ENCODE data around the gene ANXA6.

Gene ANXA6

DNA sequence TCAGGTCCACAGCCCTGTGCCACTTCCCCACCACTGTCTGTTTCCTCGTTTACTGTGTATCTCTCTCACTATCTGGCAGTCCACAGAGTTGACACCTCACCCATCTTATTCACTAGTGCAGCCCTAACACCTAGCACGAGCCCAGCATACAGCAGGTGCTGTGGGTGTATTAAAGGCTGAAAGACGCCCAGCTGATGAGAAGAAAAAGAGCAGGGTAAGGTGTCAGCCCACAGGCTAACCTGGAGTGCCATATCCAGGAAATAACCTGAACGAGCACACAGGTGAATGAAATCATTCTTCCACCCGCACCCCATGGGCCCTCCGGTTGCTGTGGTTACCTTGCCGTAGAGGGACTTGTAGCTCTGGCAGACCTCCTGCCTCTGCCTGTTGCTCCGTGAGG, 18.6 kb downstream of the ANXA6 start:
- TF ChIP-seq, protein P1, sequence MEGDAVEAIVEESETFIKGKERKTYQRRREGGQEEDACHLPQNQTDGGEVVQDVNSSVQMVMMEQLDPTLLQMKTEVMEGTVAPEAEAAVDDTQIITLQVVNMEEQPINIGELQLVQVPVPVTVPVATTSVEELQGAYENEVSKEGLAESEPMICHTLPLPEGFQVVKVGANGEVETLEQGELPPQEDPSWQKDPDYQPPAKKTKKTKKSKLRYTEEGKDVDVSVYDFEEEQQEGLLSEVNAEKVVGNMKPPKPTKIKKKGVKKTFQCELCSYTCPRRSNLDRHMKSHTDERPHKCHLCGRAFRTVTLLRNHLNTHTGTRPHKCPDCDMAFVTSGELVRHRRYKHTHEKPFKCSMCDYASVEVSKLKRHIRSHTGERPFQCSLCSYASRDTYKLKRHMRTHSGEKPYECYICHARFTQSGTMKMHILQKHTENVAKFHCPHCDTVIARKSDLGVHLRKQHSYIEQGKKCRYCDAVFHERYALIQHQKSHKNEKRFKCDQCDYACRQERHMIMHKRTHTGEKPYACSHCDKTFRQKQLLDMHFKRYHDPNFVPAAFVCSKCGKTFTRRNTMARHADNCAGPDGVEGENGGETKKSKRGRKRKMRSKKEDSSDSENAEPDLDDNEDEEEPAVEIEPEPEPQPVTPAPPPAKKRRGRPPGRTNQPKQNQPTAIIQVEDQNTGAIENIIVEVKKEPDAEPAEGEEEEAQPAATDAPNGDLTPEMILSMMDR (conservative IDR thresholded peaks at IDR 0.05; ENCODE audit: low read depth, low read length): no peak
- no peak for DNase-seq (ENCODE audit: low read depth)
- no peak overlapping the region for H3K4me3 ChIP-seq (ENCODE audit: low read depth, low read length)

DNA sequence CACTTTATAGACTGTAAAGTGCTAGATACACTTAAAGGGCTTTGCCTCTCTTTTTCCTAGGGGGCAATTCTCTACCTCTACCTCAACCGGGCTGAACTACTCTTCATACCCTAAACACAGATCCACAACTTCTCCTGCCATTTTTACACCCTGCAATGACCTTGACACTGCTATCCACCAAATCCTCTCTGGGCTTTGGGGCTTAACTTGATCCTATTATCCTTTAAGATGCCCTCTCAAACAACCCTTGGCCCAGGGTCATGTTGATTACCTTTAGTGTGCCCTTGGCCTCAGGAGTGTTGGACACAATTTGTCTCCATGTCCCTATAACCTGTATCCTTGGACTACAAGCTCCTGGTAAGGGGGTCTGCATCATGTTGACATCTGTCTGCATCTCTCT, 19.5 kb downstream of the ANXA6 start:
- H3K4me3 ChIP-seq (ENCODE audit: low read depth, low read length): no peak overlapping the region
- no peak for DNase-seq (ENCODE audit: low read depth)
- TF ChIP-seq, protein P1 (conservative IDR thresholded peaks at IDR 0.05; ENCODE audit: low read depth, low read length): no peak

DNA sequence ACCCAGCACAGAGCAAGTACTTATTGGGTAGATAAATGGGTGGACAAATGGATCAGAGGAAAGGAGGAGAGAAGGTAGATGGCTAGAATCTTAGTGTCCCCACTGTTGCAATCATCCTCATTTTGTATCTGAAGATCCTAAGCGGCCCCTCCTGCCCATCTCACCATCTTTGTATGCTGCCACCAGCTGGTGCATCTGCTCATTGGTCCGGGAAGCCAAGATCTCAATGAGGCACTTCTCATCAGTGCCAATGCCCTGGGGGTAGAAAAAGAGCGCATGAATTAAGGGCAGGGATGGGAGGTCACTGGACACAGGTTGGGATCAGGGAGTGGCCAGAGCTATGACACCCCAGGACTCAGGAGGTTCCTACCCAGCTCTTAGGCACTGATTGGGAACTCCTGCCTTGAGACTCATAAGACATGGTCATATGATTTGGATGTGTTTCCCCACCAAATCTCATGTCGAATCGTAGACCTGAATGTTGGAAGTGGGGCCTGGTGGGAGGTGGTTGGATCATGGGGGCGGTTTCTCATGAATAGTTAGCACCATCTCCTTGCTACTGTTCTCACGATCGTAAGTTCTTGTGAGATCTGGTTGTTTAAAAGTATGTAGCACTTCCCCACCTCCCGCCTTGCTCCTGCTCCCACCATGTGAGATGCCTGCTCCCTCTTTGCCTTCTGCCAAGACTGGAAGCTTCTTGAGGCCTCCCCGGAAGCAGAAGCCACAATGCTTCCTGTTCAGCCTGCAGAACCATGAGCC, 20.3 kb downstream of the ANXA6 start:
- no peak overlapping the region for H3K4me3 ChIP-seq (ENCODE audit: low read depth, low read length)
- no peak for DNase-seq (ENCODE audit: low read depth)
- TF ChIP-seq, protein P1 (conservative IDR thresholded peaks at IDR 0.05; ENCODE audit: low read depth, low read length): peak; percentile 14

DNA sequence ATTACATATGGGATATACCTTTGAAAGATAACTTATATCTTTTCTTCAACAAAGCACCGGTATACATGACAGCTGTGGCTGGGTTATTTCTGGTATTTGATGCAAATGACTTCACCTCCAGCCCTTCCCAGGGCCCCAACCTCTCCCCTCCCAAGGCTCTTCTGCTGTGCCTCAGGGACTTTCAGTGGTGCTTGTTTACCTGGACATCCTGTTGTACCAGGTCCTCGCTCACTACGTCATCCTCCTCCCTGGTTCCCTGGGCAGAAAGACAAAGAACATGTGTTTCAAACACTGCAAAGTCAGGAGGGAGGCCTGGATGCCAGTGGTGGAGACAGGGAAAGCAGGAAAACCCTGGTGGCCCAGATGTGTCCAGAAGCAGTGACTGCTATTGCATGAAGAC, 23.4 kb downstream of the ANXA6 start:
- TF ChIP-seq, protein P1 (conservative IDR thresholded peaks at IDR 0.05; ENCODE audit: low read depth, low read length): no peak
- no peak overlapping the region for H3K4me3 ChIP-seq (ENCODE audit: low read depth, low read length)
- no peak for DNase-seq (ENCODE audit: low read depth)

DNA sequence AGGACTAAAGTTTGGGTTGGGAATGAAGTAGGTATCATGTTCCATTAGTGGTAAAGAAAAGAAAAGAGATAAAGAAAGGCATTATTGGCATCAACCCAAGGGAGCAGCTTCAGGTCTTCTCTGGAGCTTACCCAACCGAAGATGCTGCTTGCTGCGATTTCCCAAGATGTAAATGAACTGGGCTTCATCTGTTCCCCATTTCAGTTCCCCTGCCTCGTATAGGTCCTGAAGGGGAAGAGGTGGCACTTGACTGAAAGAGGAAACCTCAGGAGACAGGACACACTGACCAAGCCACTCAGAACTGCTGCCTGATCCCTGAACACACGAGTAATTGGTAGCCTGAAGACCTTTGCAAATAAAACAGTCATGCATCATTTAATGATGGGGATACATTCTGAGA, 24.6 kb downstream of the ANXA6 start:
- TF ChIP-seq, protein P1 (conservative IDR thresholded peaks at IDR 0.05; ENCODE audit: low read depth, low read length): no peak
- H3K4me3 ChIP-seq (ENCODE audit: low read depth, low read length): no peak overlapping the region
- DNase-seq (ENCODE audit: low read depth): no peak

DNA sequence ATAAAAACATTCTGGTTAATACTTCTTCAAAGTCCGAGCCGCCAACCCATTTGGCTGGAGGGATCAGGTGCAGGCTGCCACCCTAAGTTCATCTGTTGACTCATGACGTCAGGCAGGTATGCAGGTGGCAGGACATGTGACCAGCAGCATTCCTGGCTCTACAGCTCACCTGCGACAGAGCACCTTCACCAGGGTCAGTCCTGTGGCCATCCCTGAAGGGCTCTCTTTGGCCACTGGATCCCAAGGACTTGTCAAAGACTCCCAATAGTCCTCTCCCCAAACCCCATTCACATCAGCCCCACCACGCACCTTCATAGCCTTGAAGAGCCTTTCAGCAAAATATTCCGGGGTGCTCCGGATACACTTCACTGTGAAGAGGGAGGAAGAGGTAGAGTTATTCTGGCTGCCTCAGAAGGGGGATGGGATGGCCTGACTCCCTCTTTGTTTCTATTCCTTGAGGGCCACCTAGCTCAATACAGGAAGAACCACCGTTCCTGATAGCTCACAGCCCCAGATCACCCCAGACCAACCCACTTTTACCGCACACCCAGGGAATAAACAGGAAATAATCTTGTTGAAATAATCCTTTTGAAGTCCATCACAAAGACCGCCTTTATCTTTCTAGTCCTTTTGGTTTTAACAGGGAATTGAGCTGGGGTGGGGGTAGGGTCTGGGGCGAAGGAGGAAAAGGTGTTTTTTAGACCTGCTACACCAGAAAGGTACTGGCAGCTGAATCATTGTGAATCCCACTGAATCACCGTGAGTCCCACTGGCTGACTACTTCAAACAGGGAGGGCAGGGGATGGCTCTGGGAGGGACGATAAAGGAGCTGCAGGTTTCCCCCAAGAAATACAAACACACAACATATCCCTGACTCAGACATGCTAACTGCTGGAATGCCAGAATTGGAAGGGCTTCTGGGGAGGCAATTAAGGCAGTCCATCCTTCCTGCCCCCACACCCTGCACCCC, 26.4 kb downstream of the ANXA6 start:
- H3K4me3 ChIP-seq (ENCODE audit: low read depth, low read length): no peak overlapping the region
- no peak for DNase-seq (ENCODE audit: low read depth)
- TF ChIP-seq, protein P1 (conservative IDR thresholded peaks at IDR 0.05; ENCODE audit: low read depth, low read length): no peak

Measured in choroid plexus epithelial cell (primary cell).